Measurements from ENCODE around the gene DSCAM. TPM values are rescaled to one million over a fixed set of nuclear protein-coding genes. Genes with fewer than 3 reads are reported as not detected.

DSCAM gene
- total RNA-seq, 2 donors from 2014 or later, result 0.05 TPM; not detected in 1

- no peaks in the 10 kb centered on the region for H3K4me1 ChIP-seq
- no peak overlapping the region for H3K27ac ChIP-seq
- no peak overlapping the region for H3K9ac ChIP-seq (ENCODE audit: low read depth in 2 of 2, low read length in 2 of 2)
- no peak for DNase-seq
- H3K36me3 ChIP-seq, result no peaks in the 10 kb centered on the region
- H3K27me3 ChIP-seq, result no peaks in the 10 kb centered on the region
- H3K4me3 ChIP-seq, result no peak overlapping the region
- TF ChIP-seq CTCF (IDR thresholded peaks at IDR 0.05), result no peak
- H3K9me3 ChIP-seq, result no peaks in the 10 kb centered on the region
- intact Hi-C loops (cut with DNase I), result no loop called here
Measured at GRCh38 chr21:40200946-40201345, 646.0 kb downstream of the DSCAM start.

- Histone ChIP-seq H3K27me3 (no peaks in the 10 kb centered on the region), H3K9me3 (no peaks in the 10 kb centered on the region), H3K27ac (no peak overlapping the region), H3K36me3 (no peaks in the 10 kb centered on the region), H3K9ac (ENCODE audit: low read depth in 2 of 2, low read length in 2 of 2) (no peak overlapping the region), H3K4me1 (no peaks in the 10 kb centered on the region), H3K4me3 (no peak overlapping the region)
- DNase-seq, result no peak
- intact Hi-C loops (cut with DNase I), result no loop called here
- TF ChIP-seq CTCF (IDR thresholded peaks at IDR 0.05), result no peak
Measured at GRCh38 chr21:40200126-40200525, 646.8 kb downstream of the DSCAM start.

GRCh38 chr21:40194185-40194980 lies 652.6 kb downstream of the DSCAM start:
- no peak overlapping the region for H3K4me3 ChIP-seq
- H3K9me3 ChIP-seq, result no peaks in the 10 kb centered on the region
- no peaks in the 10 kb centered on the region for H3K27me3 ChIP-seq
- no peak for DNase-seq
- intact Hi-C loops (cut with DNase I), result no loop called here
- no peak overlapping the region for H3K9ac ChIP-seq (ENCODE audit: low read depth in 2 of 2, low read length in 2 of 2)
- no peak overlapping the region for H3K27ac ChIP-seq
- no peaks in the 10 kb centered on the region for H3K4me1 ChIP-seq
- no peak for TF ChIP-seq CTCF (IDR thresholded peaks at IDR 0.05)
- H3K36me3 ChIP-seq, result no peaks in the 10 kb centered on the region

GRCh38 chr21:40191616-40192015 lies 655.3 kb downstream of the DSCAM start:
- H3K36me3 ChIP-seq, result no peaks in the 10 kb centered on the region
- H3K4me3 ChIP-seq, result no peak overlapping the region
- TF ChIP-seq CTCF (IDR thresholded peaks at IDR 0.05), result no peak
- no peaks in the 10 kb centered on the region for H3K9me3 ChIP-seq
- H3K27ac ChIP-seq, result no peak overlapping the region
- no peak overlapping the region for H3K9ac ChIP-seq (ENCODE audit: low read depth in 2 of 2, low read length in 2 of 2)
- intact Hi-C loops (cut with DNase I), result no loop called here
- H3K4me1 ChIP-seq, result no peaks in the 10 kb centered on the region
- no peaks in the 10 kb centered on the region for H3K27me3 ChIP-seq
- no peak for DNase-seq

GRCh38 chr21:40191196-40191595 lies 655.8 kb downstream of the DSCAM start:
- intact Hi-C loops (cut with DNase I), result no loop called here
- Histone ChIP-seq H3K4me3 (no peak overlapping the region), H3K27me3 (no peaks in the 10 kb centered on the region), H3K9ac (ENCODE audit: low read depth in 2 of 2, low read length in 2 of 2) (no peak overlapping the region), H3K27ac (no peak overlapping the region), H3K9me3 (no peaks in the 10 kb centered on the region), H3K4me1 (no peaks in the 10 kb centered on the region), H3K36me3 (no peaks in the 10 kb centered on the region)
- DNase-seq, result no peak
- no peak for TF ChIP-seq CTCF (IDR thresholded peaks at IDR 0.05)

Measured in colonic mucosa (tissue), 4 donors.